Activated CD4-positive, alpha-beta T cell treated with anti-CD3 and anti-CD28 coated beads, Interleukin-2, amount 10 ng/mL, durations not matched to agents 7 days and 5 days (primary cell): ENCODE results near the gene DGCR8. TPM values are rescaled to one million over a fixed set of nuclear protein-coding genes. Genes with fewer than 3 reads are reported as not detected.
"Not testable (repeated sequence)": the region's sequence is repeated elsewhere in the genome, so short reads cannot be mapped to it uniquely, and the experiment has no call there.

ENCODE experiments used
- CTCF ChIA-PET: fragments of 350-600 bp; sonication (Branson Sonifier 250); formaldehyde crosslinking; loops from one replicate; lab custom pipeline; 2021; ENCODE audit warnings: antibody characterized with exemption; lab: Charles Lee
- POLR2A ChIA-PET: fragments of 350-600 bp; sonication (Branson Sonifier 250); formaldehyde crosslinking; loops from one replicate; lab custom pipeline; 2021; ENCODE audit warnings: antibody characterized with exemption; lab: Charles Lee
- DNase-seq: peaks from one replicate; pipeline ENCODE4 v3.0.0-alpha.2; 2020
- H3K27ac Mint-ChIP-seq: one replicate; pipeline ENCODE4 v1.8.0; 2021; ENCODE audit warnings: mild to moderate bottlenecking, moderate library complexity, mixed read lengths
- H3K27me3 Mint-ChIP-seq: one replicate; pipeline ENCODE4 v1.8.0; 2021; ENCODE audit warnings: mixed read lengths
- H3K36me3 Mint-ChIP-seq: one replicate; pipeline ENCODE4 v1.8.0; 2021; ENCODE audit warnings: low read depth, mixed read lengths
- H3K4me1 Mint-ChIP-seq: one replicate; pipeline ENCODE4 v1.8.0; 2021; ENCODE audit warnings: mixed read lengths
- H3K4me3 Mint-ChIP-seq: one replicate; pipeline ENCODE4 v1.8.0; 2021; ENCODE audit warnings: mild to moderate bottlenecking, moderate library complexity, mixed read lengths
- H3K9me3 Mint-ChIP-seq: one replicate; pipeline ENCODE4 v1.8.0; 2021; ENCODE audit warnings: mixed read lengths
- total RNA-seq, 2 experiments: library from RNA; stranded (reverse); gene quantifications; one replicate each; pipeline ENCODE4 v1.2.3, GENCODE V29; 2021

DGCR8 gene
- total RNA-seq, 2 experiments from 2014 or later: 51.2 to 54.5 TPM

DNA sequence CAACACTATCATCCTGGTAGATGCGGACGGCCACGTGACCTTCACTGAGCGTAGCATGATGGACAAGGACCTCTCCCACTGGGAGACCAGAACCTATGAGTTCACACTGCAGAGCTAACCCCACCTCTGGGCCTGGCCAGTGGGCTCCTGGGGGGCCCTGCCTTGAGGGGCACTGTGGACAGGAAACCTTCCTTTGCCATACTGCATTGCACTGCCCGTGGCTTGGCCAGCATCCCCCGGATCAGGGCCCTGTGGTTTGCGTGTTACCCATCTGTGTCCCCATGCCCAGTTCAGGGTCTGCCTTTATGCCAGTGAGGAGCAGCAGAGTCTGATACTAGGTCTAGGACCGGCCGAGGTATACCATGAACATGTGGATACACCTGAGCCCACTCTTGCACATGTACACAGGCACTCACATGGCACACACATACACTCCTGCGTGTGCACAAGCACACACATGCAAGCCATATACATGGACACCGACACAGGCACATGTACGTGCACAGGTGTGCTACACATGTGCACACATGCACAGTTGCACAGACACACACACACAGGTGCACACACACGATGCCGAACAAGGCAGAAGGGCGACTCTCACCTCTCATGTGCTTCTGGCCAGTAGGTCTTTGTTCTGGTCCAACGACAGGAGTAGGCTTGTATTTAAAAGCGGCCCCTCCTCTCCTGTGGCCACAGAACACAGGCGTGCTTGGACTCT lies 15.3 kb upstream of the DGCR8 start:
- H3K4me1 Mint-ChIP-seq: no peaks in the 10 kb centered on the region
- ChIA-PET POLR2A (no interaction called here), CTCF (no interaction called here)
- H3K4me3 Mint-ChIP-seq: no peak overlapping the region
- no peak overlapping the region for H3K27ac Mint-ChIP-seq
- peaks cover 5% of the 10 kb centered on the region for H3K36me3 Mint-ChIP-seq
- H3K27me3 Mint-ChIP-seq: no peaks in the 10 kb centered on the region
- DNase-seq: no peak
- no peaks in the 10 kb centered on the region for H3K9me3 Mint-ChIP-seq

DNA sequence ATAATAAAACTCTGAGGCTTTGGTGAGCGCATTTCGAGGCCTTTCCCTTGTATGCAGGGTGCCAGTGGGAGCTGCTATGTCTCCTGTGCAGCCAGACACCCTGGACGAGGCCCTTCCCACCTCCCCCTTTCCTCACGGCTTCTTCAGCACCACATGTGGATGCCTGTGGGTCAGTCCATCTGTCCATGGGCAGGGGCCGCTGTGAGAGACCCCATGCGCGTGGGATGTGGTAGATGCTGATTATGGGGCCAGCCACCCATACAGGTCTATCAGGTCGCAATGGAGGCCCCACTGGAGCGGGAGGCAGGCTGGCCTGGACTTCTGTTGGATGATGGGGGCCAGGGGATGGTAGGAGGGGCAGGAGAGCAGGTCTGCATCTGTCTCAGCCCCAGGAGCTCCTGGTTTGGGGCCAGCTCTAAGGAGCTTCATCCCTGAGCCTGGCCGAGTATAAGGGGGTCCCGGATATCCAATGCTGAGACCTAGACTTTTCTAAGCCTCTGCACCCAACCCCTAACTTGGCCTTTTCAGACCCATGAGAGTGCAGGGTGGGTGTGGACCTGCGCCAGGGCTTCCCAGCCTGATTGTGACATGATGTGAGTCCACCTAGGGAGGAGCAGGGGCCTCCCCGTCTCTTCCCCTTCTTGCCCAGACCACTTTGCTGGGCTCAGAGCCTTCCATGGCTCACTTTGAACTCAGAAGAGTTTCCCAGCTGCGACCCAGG lies 14.0 kb upstream of the DGCR8 start:
- POLR2A ChIA-PET: no interaction called here

GRCh38 chr22:20066617-20067383 lies 13.2 kb upstream of the DGCR8 start:
- CTCF ChIA-PET: no interaction called here

More for the DNA sequence above, 14.0 kb upstream of the DGCR8 start:
- Mint-ChIP-seq H3K27ac (peak overlapping the region; percentile 41), H3K4me3 (no peak overlapping the region), H3K27me3 (no peaks in the 10 kb centered on the region), H3K9me3 (no peaks in the 10 kb centered on the region), H3K36me3 (peaks cover 5% of the 10 kb centered on the region), H3K4me1 (no peaks in the 10 kb centered on the region)
- no peak for DNase-seq
- CTCF ChIA-PET: interaction anchor here (0.9 kb wide), 1 partner anchor 12 kb away, joined by 4 read pairs; no protein-coding TSS in a partner anchor

GRCh38 chr22:20067384-20067682 lies 12.7 kb upstream of the DGCR8 start:
- H3K9me3 Mint-ChIP-seq, H3K4me1 Mint-ChIP-seq, POLR2A ChIA-PET, H3K36me3 Mint-ChIP-seq, H3K4me3 Mint-ChIP-seq, H3K27me3 Mint-ChIP-seq, DNase-seq, CTCF ChIA-PET: not testable (repeated sequence)
- peak overlapping the region; percentile 50 for H3K27ac Mint-ChIP-seq

More at GRCh38 chr22:20066617-20067383, 13.2 kb upstream of the DGCR8 start:
- peaks cover 5% of the 10 kb centered on the region for H3K36me3 Mint-ChIP-seq
- no peaks in the 10 kb centered on the region for H3K4me1 Mint-ChIP-seq
- no peaks in the 10 kb centered on the region for H3K9me3 Mint-ChIP-seq
- H3K27me3 Mint-ChIP-seq: no peaks in the 10 kb centered on the region
- POLR2A ChIA-PET: no interaction called here
- H3K27ac Mint-ChIP-seq: peak overlapping the region; percentile 50
- no peak overlapping the region for H3K4me3 Mint-ChIP-seq
- no peak for DNase-seq

GRCh38 chr22:20068640-20069039 lies 11.4 kb upstream of the DGCR8 start:
- Mint-ChIP-seq H3K36me3 (peaks cover 3% of the 10 kb centered on the region), H3K4me3 (no peak overlapping the region), H3K27me3 (no peaks in the 10 kb centered on the region), H3K9me3 (no peaks in the 10 kb centered on the region), H3K4me1 (no peaks in the 10 kb centered on the region), H3K27ac (no peak overlapping the region)
- ChIA-PET POLR2A (no interaction called here), CTCF (no interaction called here)
- DNase-seq: no peak

DNA sequence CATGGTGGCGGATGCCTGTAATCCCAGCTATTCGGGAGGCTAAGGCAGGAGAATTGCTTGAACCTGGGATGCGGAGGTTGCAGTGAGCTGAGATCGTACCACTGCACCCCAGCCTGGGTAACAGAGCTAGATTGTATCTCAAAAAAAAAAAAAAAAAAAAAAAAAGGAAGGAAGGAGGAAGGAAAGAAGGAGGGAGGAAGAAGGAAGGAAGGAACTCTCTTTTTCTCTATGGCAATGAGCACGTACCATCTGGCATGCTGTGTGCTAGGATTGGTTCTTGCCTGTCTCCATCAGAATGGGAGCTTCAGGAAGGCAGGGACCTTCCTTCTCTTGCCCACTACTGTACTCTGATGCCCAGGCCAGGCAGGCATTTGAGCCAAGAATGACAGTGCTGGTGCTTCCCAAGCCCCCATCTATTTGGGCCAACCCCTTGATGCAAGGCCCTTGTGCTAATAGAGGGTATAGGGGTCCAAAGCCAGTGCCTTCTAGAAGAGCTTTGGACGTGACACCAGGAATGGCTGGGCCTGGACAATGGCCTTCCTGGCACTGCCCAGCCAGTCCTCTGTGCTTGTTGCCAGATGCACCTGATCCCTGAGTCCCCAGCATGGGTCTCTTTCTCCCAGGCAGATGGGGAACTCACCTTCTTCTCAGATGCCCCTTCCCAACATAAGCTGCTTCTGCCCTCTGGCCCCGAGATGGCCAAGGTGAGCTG lies 10.6 kb upstream of the DGCR8 start:
- H3K9me3 Mint-ChIP-seq: no peaks in the 10 kb centered on the region
- H3K4me1 Mint-ChIP-seq: no peaks in the 10 kb centered on the region
- ChIA-PET POLR2A (no interaction called here), CTCF (no interaction called here)
- H3K27ac Mint-ChIP-seq: no peak overlapping the region
- H3K36me3 Mint-ChIP-seq: peaks cover 3% of the 10 kb centered on the region
- H3K4me3 Mint-ChIP-seq: no peak overlapping the region
- DNase-seq: no peak
- no peaks in the 10 kb centered on the region for H3K27me3 Mint-ChIP-seq

DNA sequence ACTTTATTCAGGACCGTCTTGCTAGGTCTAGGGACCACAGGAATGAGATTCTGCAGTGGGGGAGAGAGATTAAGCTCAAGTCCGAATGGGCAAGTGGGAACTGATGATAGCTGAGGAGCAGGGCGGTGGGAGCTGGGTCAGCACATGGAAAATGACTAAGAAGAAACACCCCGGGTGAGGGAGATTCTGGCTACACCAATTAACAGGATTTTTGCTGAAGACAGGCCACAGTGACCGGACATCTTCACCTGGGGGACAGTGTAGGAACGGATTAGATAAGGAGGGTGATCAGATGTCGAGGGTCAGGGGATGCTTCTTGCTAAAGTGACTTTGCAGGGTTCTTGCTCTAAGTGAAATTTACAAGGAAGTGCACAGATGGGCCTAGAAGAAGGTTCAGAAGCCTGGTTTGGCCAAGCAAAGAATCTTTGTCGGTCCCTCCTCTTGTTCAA lies 8.5 kb upstream of the DGCR8 start:
- ChIA-PET CTCF (interaction anchor here (1.0 kb wide), 1 partner anchor 11 kb away, joined by 3 read pairs; no protein-coding TSS in a partner anchor), POLR2A (no interaction called here)
- DNase-seq: no peak
- no peak overlapping the region for H3K4me3 Mint-ChIP-seq
- H3K36me3 Mint-ChIP-seq: no peaks in the 10 kb centered on the region
- no peak overlapping the region for H3K27ac Mint-ChIP-seq
- H3K9me3 Mint-ChIP-seq: no peaks in the 10 kb centered on the region
- no peaks in the 10 kb centered on the region for H3K27me3 Mint-ChIP-seq
- H3K4me1 Mint-ChIP-seq: no peaks in the 10 kb centered on the region

GRCh38 chr22:20076627-20077172 lies 3.3 kb upstream of the DGCR8 start:
- Mint-ChIP-seq H3K4me1 (peaks cover 16% of the 10 kb centered on the region), H3K27me3 (no peaks in the 10 kb centered on the region), H3K4me3 (no peak overlapping the region), H3K36me3 (peaks cover 3% of the 10 kb centered on the region), H3K27ac (no peak overlapping the region), H3K9me3 (no peaks in the 10 kb centered on the region)
- ChIA-PET POLR2A (no interaction called here), CTCF (no interaction called here)
- no peak for DNase-seq

- ChIA-PET CTCF (no interaction called here), POLR2A (interaction anchor here (1.4 kb wide), 1 partner anchor 20 kb away, joined by 3 read pairs; no protein-coding TSS in a partner anchor)
- H3K36me3 Mint-ChIP-seq: peaks cover 6% of the 10 kb centered on the region
- peaks cover 49% of the 10 kb centered on the region for H3K4me1 Mint-ChIP-seq
- peak; percentile 74 for DNase-seq
- no peaks in the 10 kb centered on the region for H3K27me3 Mint-ChIP-seq
- H3K27ac Mint-ChIP-seq: peak overlapping the region; percentile 88
- H3K4me3 Mint-ChIP-seq: peak overlapping the region; percentile 87
- no peaks in the 10 kb centered on the region for H3K9me3 Mint-ChIP-seq
Measured at GRCh38 chr22:20080445-20080775, 369 bp downstream of the DGCR8 start.

DNA sequence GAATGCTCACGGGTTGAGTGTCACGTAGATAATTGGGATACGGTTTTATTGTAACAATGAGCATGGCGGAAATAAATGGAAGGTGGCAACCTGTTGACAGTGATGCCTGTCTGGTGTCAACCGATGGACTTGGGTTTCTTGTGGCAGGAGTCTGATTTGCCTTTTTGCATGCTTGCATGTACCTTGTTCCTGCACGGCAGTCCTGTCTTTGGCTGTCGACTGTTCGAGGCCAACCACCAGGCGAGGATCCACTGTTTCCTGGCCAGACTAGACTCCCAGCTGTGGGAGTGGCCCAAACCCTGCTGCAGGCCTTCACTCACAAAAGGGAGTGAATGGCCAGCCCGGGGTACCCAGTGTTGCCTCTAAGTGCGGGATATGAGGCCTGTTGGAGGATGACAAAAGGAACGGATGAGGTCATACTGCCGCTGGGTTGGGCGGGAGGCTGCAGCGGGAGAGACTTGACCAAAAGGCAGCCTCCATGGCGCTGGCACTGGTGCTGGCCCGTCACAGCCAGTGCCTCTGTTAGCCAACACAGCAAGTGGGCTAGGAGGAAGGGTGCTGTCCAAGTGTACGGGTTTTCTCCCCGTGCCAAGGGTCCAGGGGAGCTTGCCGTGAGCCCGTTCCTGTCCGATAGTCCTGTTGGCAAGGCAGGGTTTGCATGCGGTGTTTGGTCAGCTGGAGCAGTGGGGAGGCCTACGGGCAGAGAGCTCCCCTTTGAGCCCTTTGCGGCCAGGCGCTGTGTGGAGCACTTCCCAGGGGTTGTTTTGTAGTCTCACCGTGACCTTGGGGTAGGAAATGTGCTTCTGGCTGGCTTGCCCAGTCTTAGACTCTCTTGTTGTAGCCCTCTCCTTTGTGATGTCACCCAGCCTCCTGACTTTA lies 974 bp downstream of the DGCR8 start:
- Mint-ChIP-seq H3K27ac (peak overlapping the region; percentile 88), H3K9me3 (no peaks in the 10 kb centered on the region), H3K36me3 (peaks cover 7% of the 10 kb centered on the region), H3K4me3 (peak overlapping the region; percentile 87), H3K4me1 (peaks cover 49% of the 10 kb centered on the region), H3K27me3 (no peaks in the 10 kb centered on the region)
- ChIA-PET POLR2A (interaction anchor here (1.4 kb wide), 1 partner anchor 20 kb away, joined by 3 read pairs; no protein-coding TSS in a partner anchor), CTCF (interaction anchor here (1.1 kb wide), 1 partner anchor 65 kb away, joined by 3 read pairs; no protein-coding TSS in a partner anchor)
- peak; percentile 12 for DNase-seq

DNA sequence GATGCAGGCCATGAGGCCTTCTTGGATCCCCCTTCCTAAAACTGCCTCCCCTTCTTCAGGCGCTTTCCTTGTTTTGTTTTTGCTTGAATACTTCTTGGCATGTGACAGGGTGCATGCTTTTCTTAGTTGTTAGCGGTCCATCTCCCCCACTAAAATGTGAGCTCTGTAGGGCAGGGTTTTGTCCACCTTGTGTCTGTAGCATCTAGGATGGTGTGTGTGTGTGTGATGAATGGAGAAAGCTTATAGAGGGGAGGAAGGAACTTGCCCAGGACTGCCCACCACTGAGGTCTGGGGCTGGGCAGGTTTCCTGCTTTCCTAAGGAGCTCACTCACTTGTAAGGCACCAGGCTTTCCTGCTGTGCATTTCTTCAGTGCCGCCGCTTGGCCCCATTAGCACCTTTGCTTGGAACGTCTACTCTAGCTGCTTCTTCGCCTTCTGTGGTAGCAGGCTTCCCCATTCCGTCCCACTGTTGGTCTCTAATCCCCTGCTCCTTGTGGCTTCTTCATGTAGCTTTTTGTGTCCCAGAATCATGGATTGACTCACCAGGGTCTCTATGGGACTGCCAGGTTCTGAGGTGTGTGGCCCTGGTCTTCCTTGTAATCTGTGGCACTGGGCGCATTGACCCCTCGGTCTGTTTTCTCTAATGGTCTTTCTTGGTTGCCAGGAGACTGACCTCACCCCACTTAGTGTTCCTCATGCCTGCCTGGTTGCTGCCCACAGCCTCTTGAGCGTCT lies 3.3 kb downstream of the DGCR8 start:
- H3K27ac Mint-ChIP-seq: no peak overlapping the region
- H3K4me3 Mint-ChIP-seq: peak overlapping the region; percentile 1
- ChIA-PET POLR2A (no interaction called here), CTCF (interaction anchor here (0.7 to 1.2 kb wide), 4 partner anchors 8 to 28 kb away, joined by 3 to 4 read pairs (median 3); no protein-coding TSS in a partner anchor)
- H3K27me3 Mint-ChIP-seq: no peaks in the 10 kb centered on the region
- DNase-seq: no peak
- peaks cover 52% of the 10 kb centered on the region for H3K4me1 Mint-ChIP-seq
- H3K36me3 Mint-ChIP-seq: peaks cover 24% of the 10 kb centered on the region
- no peaks in the 10 kb centered on the region for H3K9me3 Mint-ChIP-seq
